PC-9 (cell line): ENCODE results near the gene OR10A4. TPM values are rescaled to one million over a fixed set of nuclear protein-coding genes. Genes with fewer than 3 reads are reported as not detected.

Experiments used
- Bru-seq: library from RNA; stranded (reverse); fragments of 400-500 nt; gene quantifications from one replicate; lab custom pipeline; 2021; lab: Mats Ljungman, UMichigan
- BruChase-seq, 2 experiments: library from RNA; stranded (reverse); fragments of 400-500 nt; gene quantifications; one replicate each; lab custom pipeline; 2021; lab: Mats Ljungman, UMichigan
- BruUV-seq: library from RNA; stranded (reverse); fragments of 400-500 nt; replicated peaks from 2 replicates; lab custom pipeline; 2021; lab: Mats Ljungman, UMichigan
- CTCF ChIA-PET: fragments of 300-600 bp; sonication (Branson Sonifier 250); formaldehyde crosslinking; loops from one replicate; lab custom pipeline; 2022; ENCODE audit warnings: antibody characterized with exemption; lab: Charles Lee
- POLR2A ChIA-PET: fragments of 300-600 bp; sonication (Branson Sonifier 250); formaldehyde crosslinking; loops from one replicate; lab custom pipeline; 2022; ENCODE audit warnings: antibody characterized with exemption; ENCODE audit not compliant: unreplicated experiment; lab: Charles Lee
- DNase-seq, 2 experiments: peaks; one replicate each; pipeline versions ENCODE4 v3.0.0 to v3.0.0-alpha.2; 2015 to 2022; ENCODE audit warnings: mixed read lengths in 1 of 2
- H2AFZ ChIP-seq: fragments of 200-600 bp; sonication (generic); 2 replicates; pipeline ENCODE4 v1.8.1; 2017; ENCODE audit warnings: antibody characterized with exemption
- H3F3A ChIP-seq: fragments of 200-600 bp; sonication (generic); 2 replicates; pipeline ENCODE4 v1.8.1; 2017; ENCODE audit warnings: antibody characterized with exemption, mild to moderate bottlenecking, low read depth; ENCODE audit not compliant: insufficient read depth
- H3K27ac ChIP-seq: fragments of 200-600 bp; sonication (generic); 2 replicates; pipeline ENCODE4 v1.6.1; 2016; ENCODE audit warnings: mixed run types
- H3K27me3 ChIP-seq: fragments of 200-600 bp; sonication (generic); 2 replicates; pipeline ENCODE4 v1.6.1; 2016; ENCODE audit warnings: low read depth, mixed run types; ENCODE audit not compliant: insufficient read depth
- H3K36me3 ChIP-seq: fragments of 200-600 bp; sonication (generic); 2 replicates; pipeline ENCODE4 v1.6.1; 2016; ENCODE audit warnings: low read depth, mixed run types
- H3K4me1 ChIP-seq: fragments of 200-600 bp; sonication (generic); replicated peaks from 2 replicates; pipeline ENCODE4 v1.6.1; 2016; ENCODE audit warnings: mixed run types; ENCODE audit not compliant: insufficient read depth
- H3K4me2 ChIP-seq: fragments of 200-600 bp; sonication (generic); 2 replicates; pipeline ENCODE4 v1.6.1; 2017; ENCODE audit warnings: mixed run types
- H3K4me3 ChIP-seq: fragments of 200-600 bp; sonication (generic); 2 replicates; pipeline ENCODE4 v1.6.1; 2016; ENCODE audit warnings: mixed run types
- H3K79me2 ChIP-seq: fragments of 200-600 bp; sonication (generic); 2 replicates; pipeline ENCODE4 v1.6.1; 2017; ENCODE audit warnings: low read depth, mixed run types
- H3K9me2 ChIP-seq: fragments of 200-600 bp; sonication (generic); 2 replicates; pipeline ENCODE4 v1.8.1; 2017; ENCODE audit warnings: mild to moderate bottlenecking; ENCODE audit not compliant: insufficient read depth
- H3K9me3 ChIP-seq: fragments of 200-600 bp; sonication (generic); 2 replicates; pipeline ENCODE4 v1.8.1; 2016; ENCODE audit warnings: low read depth; ENCODE audit not compliant: insufficient read depth
- H4K20me1 ChIP-seq: fragments of 200-600 bp; sonication (generic); 2 replicates; pipeline ENCODE4 v1.8.1; 2017; ENCODE audit not compliant: insufficient read depth
- CTCF ChIP-seq: fragments of 200-600 bp; sonication (generic); conservative IDR thresholded peaks from 2 replicates; pipeline ENCODE4 v1.6.1; 2017; ENCODE audit warnings: mixed run types, antibody characterized with exemption, mild to moderate bottlenecking, moderate library complexity
- EZH2 ChIP-seq: fragments of 200-600 bp; sonication (generic); IDR thresholded peaks from 2 replicates; pipeline ENCODE4 v1.8.0; 2017; ENCODE audit warnings: antibody characterized with exemption, low read depth
- intact Hi-C: fragments of 100-400 bp; cut with micrococcal nuclease; formaldehyde crosslinking; loops from one replicate; pipeline ENCODE4 v1.10.0; 2022; ENCODE audit not compliant: unreplicated experiment
- long read RNA-seq: library from polyadenylated mRNA; stranded (forward); transcript quantifications from one replicate; pipeline ENCODE4 v2.0.0, GENCODE V29; 2022
- total RNA-seq: library from RNA; stranded (reverse); gene quantifications from 2 replicates; pipeline ENCODE4 v1.2.3, GENCODE V29; 2021

Gene OR10A4, protein sequence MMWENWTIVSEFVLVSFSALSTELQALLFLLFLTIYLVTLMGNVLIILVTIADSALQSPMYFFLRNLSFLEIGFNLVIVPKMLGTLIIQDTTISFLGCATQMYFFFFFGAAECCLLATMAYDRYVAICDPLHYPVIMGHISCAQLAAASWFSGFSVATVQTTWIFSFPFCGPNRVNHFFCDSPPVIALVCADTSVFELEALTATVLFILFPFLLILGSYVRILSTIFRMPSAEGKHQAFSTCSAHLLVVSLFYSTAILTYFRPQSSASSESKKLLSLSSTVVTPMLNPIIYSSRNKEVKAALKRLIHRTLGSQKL
- total RNA-seq = not detected in 2 replicates
- not detected for Bru-seq, nascent RNA
- BruChase-seq, experiment 1, labeled RNA remaining after a 2-hour chase = not detected
- not detected for BruChase-seq, experiment 2, labeled RNA remaining after a 6-hour chase
- long read RNA-seq = 0 reads

- no peaks in the 10 kb centered on the region for H3K36me3 ChIP-seq
- H3K4me2 ChIP-seq = no peak within 1 kb of the TSS
- no peak for TF ChIP-seq CTCF
- no peak for TF ChIP-seq EZH2
- no TSS peak for BruUV-seq
- no peaks in the 10 kb centered on the region for H3K4me1 ChIP-seq
- H3K27me3 ChIP-seq = no peaks in the 10 kb centered on the region
- DNase-seq = no peak
- no peaks in the 10 kb centered on the region for H3F3A ChIP-seq
- H2AFZ ChIP-seq = no peak within 1 kb of the TSS
- intact Hi-C loops = no loop called here
- CTCF ChIA-PET = no interaction called here
- H3K4me3 ChIP-seq = no peak within 1 kb of the TSS
- H3K27ac ChIP-seq = no peak within 1 kb of the TSS
- H3K9me2 ChIP-seq = no peaks in the 10 kb centered on the region
- no peaks in the 10 kb centered on the region for H3K79me2 ChIP-seq
- H3K9me3 ChIP-seq = no peaks in the 10 kb centered on the region
- no peaks in the 10 kb centered on the region for H4K20me1 ChIP-seq
- POLR2A ChIA-PET = no interaction called here
Observed at GRCh38 chr11:6876325-6876724, at the start of gene OR10A4. OR10A4 (plus strand) TSS chr11:6876625; CDS start chr11:6876648, 23 bp downstream.

GRCh38 chr11:6828103-6828502 is 48.3 kb upstream of the OR10A4 start:
- Histone ChIP-seq H3K27ac (no peak overlapping the region), H3K9me3 (no peaks in the 10 kb centered on the region), H3K4me1 (no peaks in the 10 kb centered on the region), H4K20me1 (no peaks in the 10 kb centered on the region), H3K4me3 (no peak overlapping the region), H3K27me3 (no peaks in the 10 kb centered on the region), H2AFZ (no peak overlapping the region), H3K4me2 (no peak overlapping the region), H3F3A (no peaks in the 10 kb centered on the region), H3K36me3 (no peaks in the 10 kb centered on the region), H3K9me2 (no peaks in the 10 kb centered on the region), H3K79me2 (no peaks in the 10 kb centered on the region)
- DNase-seq = no peak
- CTCF ChIA-PET = no interaction called here
- POLR2A ChIA-PET = no interaction called here
- TF ChIP-seq EZH2 = no peak
- no peak for TF ChIP-seq CTCF
- no TSS peak for BruUV-seq
- intact Hi-C loops = no loop called here

GRCh38 chr11:6833356-6833755 is 43.1 kb upstream of the OR10A4 start:
- H3F3A ChIP-seq = no peaks in the 10 kb centered on the region
- intact Hi-C loops = no loop called here
- no peak overlapping the region for H3K4me2 ChIP-seq
- H3K4me3 ChIP-seq = no peak overlapping the region
- TF ChIP-seq EZH2 = no peak
- no peak for TF ChIP-seq CTCF
- no peaks in the 10 kb centered on the region for H3K36me3 ChIP-seq
- H3K9me2 ChIP-seq = no peaks in the 10 kb centered on the region
- no peak overlapping the region for H2AFZ ChIP-seq
- H3K79me2 ChIP-seq = no peaks in the 10 kb centered on the region
- H3K4me1 ChIP-seq = no peaks in the 10 kb centered on the region
- no peak for DNase-seq
- ChIA-PET CTCF (no interaction called here), POLR2A (no interaction called here)
- H3K9me3 ChIP-seq = no peaks in the 10 kb centered on the region
- H3K27me3 ChIP-seq = no peaks in the 10 kb centered on the region
- no peak overlapping the region for H3K27ac ChIP-seq
- no peaks in the 10 kb centered on the region for H4K20me1 ChIP-seq
- BruUV-seq = no TSS peak
